ENCODE results near the gene SRRM4. TPM values are rescaled to one million over a fixed set of nuclear protein-coding genes. Genes with fewer than 3 reads are reported as not detected.

The SRRM4 gene
- polyA plus RNA-seq, 3 donors: not detected

DNA sequence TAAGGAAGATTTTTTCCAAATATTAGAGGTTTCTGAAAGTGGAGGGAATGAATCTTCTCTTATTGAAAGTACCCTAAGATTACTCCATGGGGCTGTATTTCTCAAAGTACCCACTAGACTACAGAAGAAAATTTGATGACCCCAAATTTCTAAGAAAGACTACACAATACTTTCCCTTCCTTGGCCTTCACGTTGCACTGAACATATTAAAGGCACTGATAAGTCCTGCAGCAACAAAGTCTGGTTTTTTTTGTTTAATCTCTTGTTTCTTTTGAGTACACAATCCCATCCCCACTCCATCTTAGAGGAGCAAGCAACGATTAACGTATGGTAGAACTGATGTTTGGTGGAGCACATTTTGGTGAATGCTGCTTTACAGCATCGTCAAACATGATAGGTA is 70.1 kb downstream of the SRRM4 start:
- Mint-ChIP-seq H3K36me3 (no peaks in the 10 kb centered on the region), H3K4me1 (no peaks in the 10 kb centered on the region), H3K27me3 (ENCODE audit: low read depth in 3 of 3) (peaks cover 0 to 2% (median 0%) of the 10 kb centered on the region in 3 donors), H3K4me3 (no peak overlapping the region), H3K9me3 (peaks cover 0 to 5% (median 0%) of the 10 kb centered on the region in 7 donors), H3K27ac (no peak overlapping the region)
- no peak overlapping the region for H3K27ac ChIP-seq (ENCODE audit: low read depth in 1 of 2, low read length in 2 of 2)
- no peaks in the 10 kb centered on the region for H3K79me2 ChIP-seq (ENCODE audit: insufficient read depth, low read length)
- no peaks in the 10 kb centered on the region for H3K4me1 ChIP-seq (ENCODE audit: control insufficient read depth in 1 of 2, insufficient read depth in 2 of 2, low read length in 2 of 2)
- H3K9me3 ChIP-seq (replicated peaks in 1 of 2; ENCODE audit: control insufficient read depth in 1 of 2, insufficient read depth in 1 of 2, low read length in 2 of 2): no peaks in the 10 kb centered on the region
- TF ChIP-seq, protein P1, sequence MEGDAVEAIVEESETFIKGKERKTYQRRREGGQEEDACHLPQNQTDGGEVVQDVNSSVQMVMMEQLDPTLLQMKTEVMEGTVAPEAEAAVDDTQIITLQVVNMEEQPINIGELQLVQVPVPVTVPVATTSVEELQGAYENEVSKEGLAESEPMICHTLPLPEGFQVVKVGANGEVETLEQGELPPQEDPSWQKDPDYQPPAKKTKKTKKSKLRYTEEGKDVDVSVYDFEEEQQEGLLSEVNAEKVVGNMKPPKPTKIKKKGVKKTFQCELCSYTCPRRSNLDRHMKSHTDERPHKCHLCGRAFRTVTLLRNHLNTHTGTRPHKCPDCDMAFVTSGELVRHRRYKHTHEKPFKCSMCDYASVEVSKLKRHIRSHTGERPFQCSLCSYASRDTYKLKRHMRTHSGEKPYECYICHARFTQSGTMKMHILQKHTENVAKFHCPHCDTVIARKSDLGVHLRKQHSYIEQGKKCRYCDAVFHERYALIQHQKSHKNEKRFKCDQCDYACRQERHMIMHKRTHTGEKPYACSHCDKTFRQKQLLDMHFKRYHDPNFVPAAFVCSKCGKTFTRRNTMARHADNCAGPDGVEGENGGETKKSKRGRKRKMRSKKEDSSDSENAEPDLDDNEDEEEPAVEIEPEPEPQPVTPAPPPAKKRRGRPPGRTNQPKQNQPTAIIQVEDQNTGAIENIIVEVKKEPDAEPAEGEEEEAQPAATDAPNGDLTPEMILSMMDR (IDR thresholded peaks at IDR 0.05): no peak
- H3K27me3 ChIP-seq (ENCODE audit: control insufficient read depth in 2 of 2, insufficient read depth in 2 of 2, low read length in 2 of 2): no peaks in the 10 kb centered on the region
- no peaks in the 10 kb centered on the region for H3K36me3 ChIP-seq (replicated peaks in 1 of 2; ENCODE audit: control insufficient read depth in 1 of 2, insufficient read depth in 2 of 2, low read length in 2 of 2)
- no peak overlapping the region for H2AFZ ChIP-seq (ENCODE audit: insufficient read depth, low read depth, low read length, poor library complexity, severe bottlenecking)
- 80% methylated on average over 1 of the region's 4 CpGs for WGBS (ENCODE audit: insufficient coverage)
- no peak overlapping the region for H3K4me2 ChIP-seq (replicated peaks; ENCODE audit: extremely low read depth, low read length, poor library complexity, severe bottlenecking)
- no peaks in the 10 kb centered on the region for H4K20me1 ChIP-seq (ENCODE audit: insufficient read depth, low read length)
- no peak overlapping the region for H3K9ac ChIP-seq (ENCODE audit: insufficient read depth, low read length, poor library complexity, severe bottlenecking)
- no peak overlapping the region for H3K4me3 ChIP-seq (replicated peaks in 1 of 3; ENCODE audit: low read depth in 2 of 3, low read length in 3 of 3)
- DNase-seq: no peak
- intact Hi-C loops (cut with micrococcal nuclease): no loop called here

DNA sequence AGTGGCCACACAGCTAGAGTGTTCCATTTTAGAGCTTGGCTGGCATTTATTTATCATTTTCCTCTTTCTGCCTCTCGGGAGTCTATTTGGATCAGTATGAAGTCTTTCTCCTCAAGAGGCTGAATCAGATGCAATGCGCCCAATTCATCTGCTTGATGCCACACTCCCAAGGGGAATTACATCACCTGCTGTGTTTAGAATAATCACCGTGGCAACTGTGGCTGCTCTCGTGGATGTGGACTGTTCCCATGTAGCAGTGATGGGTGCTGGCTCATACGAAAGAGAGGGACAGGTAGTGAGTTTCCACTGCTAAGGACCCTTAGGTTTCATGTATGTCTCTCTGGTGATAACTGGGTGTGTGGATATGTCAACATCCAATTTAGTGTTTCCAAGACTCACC is 70.7 kb downstream of the SRRM4 start:
- H3K27me3 ChIP-seq (ENCODE audit: control insufficient read depth in 2 of 2, insufficient read depth in 2 of 2, low read length in 2 of 2): no peaks in the 10 kb centered on the region
- H3K4me1 ChIP-seq (ENCODE audit: control insufficient read depth in 1 of 2, insufficient read depth in 2 of 2, low read length in 2 of 2): no peaks in the 10 kb centered on the region
- H2AFZ ChIP-seq (ENCODE audit: insufficient read depth, low read depth, low read length, poor library complexity, severe bottlenecking): no peak overlapping the region
- H3K9me3 ChIP-seq (replicated peaks in 1 of 2; ENCODE audit: control insufficient read depth in 1 of 2, insufficient read depth in 1 of 2, low read length in 2 of 2): no peaks in the 10 kb centered on the region
- Mint-ChIP-seq H3K27me3 (ENCODE audit: low read depth in 3 of 3) (peaks cover 0 to 2% (median 0%) of the 10 kb centered on the region in 3 donors), H3K4me1 (no peaks in the 10 kb centered on the region), H3K36me3 (no peaks in the 10 kb centered on the region), H3K9me3 (peaks cover 0 to 5% (median 0%) of the 10 kb centered on the region in 7 donors), H3K4me3 (no peak overlapping the region), H3K27ac (no peak overlapping the region)
- H3K36me3 ChIP-seq (replicated peaks in 1 of 2; ENCODE audit: control insufficient read depth in 1 of 2, insufficient read depth in 2 of 2, low read length in 2 of 2): no peaks in the 10 kb centered on the region
- no peak overlapping the region for H3K4me2 ChIP-seq (replicated peaks; ENCODE audit: extremely low read depth, low read length, poor library complexity, severe bottlenecking)
- H3K4me3 ChIP-seq (replicated peaks in 1 of 3; ENCODE audit: low read depth in 2 of 3, low read length in 3 of 3): no peak overlapping the region
- intact Hi-C loops (cut with micrococcal nuclease): no loop called here
- no peak overlapping the region for H3K27ac ChIP-seq (ENCODE audit: low read depth in 1 of 2, low read length in 2 of 2)
- 90% methylated on average over 4 of the region's 5 CpGs for WGBS (ENCODE audit: insufficient coverage)
- TF ChIP-seq, protein P1 (IDR thresholded peaks at IDR 0.05): no peak
- no peak for DNase-seq
- no peak overlapping the region for H3K9ac ChIP-seq (ENCODE audit: insufficient read depth, low read length, poor library complexity, severe bottlenecking)
- no peaks in the 10 kb centered on the region for H3K79me2 ChIP-seq (ENCODE audit: insufficient read depth, low read length)
- H4K20me1 ChIP-seq (ENCODE audit: insufficient read depth, low read length): no peaks in the 10 kb centered on the region
